Ramos (cell line): ENCODE measurements around the gene RNF148.
"Not testable (repeated sequence)": the region's sequence is repeated elsewhere in the genome, so short reads cannot be mapped to it uniquely, and the experiment has no call there.

ENCODE experiments used
- in situ Hi-C: fragments of 300-500 bp; cut with MboI; formaldehyde crosslinking; loops from one replicate; pipeline ENCODE4 v1.14.3; 2022; ENCODE audit warnings: low sequenced_read_pairs; ENCODE audit not compliant: unreplicated experiment

The RNF148 gene

DNA sequence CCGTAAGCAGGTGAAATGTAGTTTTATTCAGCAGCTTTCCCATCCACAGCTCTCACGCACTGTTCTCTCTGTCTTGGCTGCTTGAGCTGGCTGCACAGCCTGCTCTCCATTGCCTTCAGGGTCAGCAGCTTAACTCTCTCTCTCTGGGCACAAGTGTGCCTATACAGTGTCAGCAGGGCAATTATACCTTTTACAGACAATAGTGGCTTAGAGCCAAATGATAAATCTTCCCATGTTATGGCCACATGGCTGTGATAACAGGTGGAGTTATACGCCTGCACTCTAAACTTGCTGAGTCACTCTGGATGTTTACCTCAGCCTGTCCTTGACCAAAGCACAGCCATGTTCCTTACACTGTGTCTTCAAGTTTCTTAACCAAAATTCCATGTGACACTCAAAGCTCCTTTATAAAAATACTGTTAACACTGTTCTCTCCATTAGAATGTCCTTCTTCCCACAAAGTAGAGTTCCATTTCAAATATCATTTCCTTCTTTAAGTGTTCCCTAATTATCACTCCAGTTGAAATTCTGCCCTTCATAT is 9.9 kb downstream of the RNF148 start:
- in situ Hi-C loops = no loop called here

DNA sequence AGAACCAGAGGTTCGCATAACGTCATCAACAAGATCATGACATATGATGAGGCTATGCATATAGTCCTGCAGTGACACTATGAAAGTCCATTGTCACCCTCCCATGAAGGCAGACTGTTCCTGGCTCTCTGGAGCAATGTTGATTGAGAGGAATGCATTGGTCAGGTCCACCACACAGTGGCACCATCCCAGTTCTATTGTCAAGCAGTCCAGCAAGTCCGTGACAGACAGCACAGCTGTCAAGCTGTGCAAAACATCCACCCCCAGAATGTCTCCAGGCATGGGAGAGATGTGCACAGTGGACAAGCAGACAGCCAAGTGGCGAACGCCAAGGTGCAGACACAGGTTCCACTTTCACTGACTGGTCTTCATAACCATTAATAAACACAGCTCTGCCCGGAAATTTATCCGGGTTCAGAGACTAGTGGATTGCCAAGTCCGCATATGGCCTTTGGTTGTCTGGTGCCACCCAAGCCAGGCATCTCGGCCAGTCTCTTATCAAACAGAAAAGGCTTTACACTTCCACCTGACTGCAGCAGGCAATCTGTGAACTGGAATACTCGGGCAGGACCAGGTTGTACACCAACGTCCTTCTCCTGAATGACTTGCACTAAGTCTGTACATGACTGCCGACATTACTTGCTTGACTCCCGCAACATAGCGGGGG is 11.0 kb downstream of the RNF148 start:
- in situ Hi-C loops = no loop called here

DNA sequence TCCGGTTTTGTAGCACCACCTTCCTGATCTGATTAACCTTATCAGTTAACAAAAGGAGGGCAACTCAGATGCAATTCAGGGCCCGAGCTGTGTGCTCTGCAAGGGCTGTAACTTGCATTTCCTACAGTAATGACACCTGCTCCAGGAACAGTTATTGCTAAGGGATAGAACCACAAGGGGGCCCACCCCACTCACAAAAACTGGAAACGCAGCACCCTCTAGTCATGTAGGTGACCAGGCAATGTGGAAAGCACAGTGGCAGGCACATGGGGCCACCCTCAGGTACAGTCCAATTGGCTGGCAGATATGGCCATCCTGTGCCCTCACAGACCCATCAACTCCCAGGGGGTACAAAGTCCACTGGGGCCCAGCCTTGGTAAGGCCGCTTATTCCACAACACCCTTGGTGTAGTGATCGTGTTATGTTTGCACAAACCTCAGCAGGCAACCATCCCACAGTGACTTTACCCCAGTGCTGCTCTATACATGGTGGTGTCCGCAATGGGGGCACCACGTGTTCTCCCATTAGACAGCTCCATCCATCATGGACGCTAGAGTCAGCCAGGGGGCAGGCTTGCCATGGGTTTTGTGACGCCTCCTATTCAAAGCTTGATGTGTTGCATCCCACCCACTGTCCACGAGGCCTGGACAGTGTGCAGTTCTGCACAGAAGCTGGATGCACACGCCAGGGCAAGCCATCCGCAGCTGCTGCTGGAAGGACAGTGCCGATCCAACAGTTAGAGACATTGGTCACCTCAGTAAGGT is 13.2 kb downstream of the RNF148 start:
- in situ Hi-C loops = no loop called here

DNA sequence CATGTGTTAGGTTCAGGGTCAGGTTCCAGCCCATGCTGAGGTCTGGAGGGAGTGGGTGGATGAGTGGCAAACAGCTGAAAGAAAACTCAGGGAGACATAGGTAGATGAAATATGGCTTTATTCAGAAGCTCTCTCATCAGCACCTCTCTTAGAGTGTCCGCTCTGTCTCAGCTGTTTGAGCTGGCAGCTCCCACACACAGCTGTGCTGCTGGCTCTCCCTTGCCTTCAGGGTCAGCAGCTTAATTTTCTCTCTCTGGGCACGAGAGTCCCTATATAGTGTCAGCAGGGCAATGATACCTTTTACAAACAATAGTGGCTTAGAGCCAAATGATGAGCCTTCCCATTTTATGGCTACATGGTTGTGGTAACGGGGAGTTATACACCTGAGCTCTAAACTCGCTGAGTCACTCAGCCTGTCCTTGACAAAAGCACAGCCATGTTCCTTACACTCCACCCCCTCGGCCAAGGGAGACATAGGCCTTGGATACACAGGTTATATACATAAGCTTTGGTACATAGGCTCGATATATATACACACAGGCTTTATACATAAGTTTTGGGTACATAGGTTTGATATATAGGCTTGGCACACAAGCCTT is 14.2 kb downstream of the RNF148 start:
- in situ Hi-C loops = no loop called here

DNA sequence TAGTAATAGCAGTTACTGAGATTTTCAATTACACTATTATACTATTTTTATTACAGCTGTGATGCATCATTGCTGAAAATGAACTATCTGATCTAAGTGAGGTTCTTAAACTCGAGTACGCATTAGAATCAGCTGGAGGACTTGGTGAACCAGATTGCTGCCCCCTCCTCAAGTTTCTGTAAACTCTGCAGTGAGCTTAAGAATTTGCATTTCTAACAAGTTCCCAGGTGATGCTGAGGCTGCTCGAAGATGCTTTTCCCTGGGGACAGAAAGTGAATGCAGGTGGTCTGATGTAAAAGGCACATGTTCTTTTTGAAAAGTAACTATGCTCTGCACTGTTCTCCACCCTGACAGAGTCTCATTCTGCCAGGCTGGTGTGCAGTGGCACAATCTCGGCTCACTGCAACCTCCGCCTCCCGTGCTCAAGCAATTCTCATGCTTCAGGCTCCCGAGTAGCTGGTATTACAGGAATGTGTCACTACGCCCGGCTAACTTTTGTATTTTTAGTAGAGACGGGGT is 16.3 kb downstream of the RNF148 start:
- in situ Hi-C loops = no loop called here

DNA sequence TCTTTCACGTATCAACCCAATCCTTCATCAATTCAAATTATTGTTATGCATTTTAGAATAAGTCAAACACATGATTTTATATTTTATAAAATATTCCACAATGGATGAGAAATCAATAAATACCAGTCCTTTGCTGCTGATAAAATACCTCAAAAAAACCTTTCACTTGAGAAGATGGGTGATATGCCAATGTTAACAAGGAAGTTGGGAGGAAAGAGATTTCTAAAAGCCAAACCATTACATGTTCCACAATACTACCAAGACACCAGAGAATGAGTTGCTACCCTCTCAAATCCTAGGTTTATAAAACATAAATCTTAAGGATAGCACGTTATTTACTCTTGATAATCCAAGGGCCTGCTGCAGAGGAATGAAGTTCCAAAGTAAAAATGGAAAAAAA is 18.2 kb downstream of the RNF148 start:
- in situ Hi-C loops = no loop called here

DNA sequence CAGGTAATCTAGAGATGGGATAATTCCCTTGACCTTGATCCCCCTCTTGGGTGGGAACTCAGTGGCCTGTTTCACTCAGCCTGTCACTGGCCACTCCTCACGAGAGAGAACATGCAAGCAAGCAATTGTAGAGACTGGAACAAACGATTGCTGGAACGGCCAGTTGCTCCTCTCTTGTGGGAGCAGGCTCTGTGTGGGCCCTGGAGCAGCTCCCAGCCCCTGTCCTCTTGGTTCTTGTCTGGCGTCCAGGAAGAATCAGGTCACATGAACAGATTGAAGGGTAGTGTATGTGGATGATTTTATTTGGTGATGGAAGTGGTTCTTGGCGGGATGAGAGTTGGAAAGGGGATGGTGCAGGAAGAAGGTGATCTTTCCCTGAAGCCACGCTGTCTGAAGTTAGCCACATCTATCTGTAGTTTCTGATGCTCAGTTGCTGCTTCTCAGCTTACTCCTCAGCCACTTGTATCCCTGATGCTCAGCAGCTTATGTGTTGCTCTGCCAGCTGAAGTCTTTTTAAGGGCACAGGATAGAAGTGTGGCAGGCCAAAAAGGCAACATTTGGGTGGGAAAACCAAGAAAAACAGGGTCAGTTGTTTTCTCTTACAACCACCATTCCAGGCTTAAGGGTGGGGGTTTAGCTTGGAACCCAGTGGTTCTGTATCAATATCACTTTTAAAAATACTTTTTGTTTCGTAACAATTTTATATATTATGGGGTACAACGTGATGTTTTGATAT is 19.7 kb downstream of the RNF148 start:
- in situ Hi-C loops = no loop called here

DNA sequence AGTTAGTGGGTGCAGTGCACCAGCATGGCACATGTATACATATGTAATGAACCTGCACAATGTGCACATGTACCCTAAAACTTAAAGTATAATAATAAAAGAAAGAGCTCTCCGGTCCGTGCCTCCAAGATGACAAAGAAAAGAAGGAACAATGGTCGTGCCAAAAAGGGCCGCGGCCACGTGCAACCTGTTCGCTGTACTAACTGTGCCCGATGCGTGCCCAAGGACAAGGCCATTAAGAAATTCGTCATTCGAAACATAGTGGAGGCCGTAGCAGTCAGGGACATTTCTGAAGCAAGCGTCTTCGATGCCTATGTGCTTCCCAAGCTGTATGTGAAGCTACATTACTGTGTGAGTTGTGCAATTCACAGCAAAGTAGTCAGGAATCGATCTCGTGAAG is 21.5 kb downstream of the RNF148 start:
- in situ Hi-C loops = not testable (repeated sequence)

DNA sequence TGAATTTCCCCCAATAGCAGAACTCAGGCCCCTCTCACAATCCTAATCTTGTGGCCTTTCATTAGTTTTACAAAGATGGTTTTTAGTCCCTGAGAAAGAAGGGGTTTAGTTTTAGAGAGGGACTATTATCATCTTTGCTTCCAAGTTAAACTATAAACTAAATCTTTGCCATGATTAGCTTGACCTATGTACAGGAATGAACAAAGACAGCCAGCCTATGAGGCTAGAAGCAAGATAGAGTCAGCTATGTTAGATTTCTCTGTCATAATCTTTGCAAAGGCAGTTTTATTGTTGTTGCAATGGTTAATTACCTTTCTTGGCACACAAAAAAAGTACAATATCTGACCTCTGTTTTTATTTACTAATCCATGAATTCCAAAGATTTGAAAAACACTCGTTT is 22.9 kb downstream of the RNF148 start:
- in situ Hi-C loops = no loop called here

DNA sequence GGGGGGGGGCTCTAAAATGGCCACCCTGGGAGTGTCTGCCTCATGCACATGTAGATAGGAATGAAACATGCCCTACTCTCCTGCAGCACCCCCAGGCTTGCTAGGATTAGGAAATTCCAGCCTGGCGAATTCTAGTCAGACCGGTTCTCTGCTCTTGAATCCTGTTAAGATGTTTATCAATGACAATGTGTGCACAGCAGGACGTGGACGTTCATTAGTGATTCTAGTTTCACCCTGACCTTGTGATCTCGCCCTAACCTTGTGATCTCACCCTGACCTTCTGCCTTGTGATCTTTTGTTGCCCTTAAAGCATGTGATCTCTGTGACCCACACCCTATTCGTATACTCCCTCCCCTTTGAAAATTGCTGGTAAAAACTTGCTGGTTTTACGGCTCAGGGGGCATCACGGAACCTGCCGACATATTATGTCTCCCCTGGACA is 23.4 kb downstream of the RNF148 start:
- in situ Hi-C loops = not testable (repeated sequence)

DNA sequence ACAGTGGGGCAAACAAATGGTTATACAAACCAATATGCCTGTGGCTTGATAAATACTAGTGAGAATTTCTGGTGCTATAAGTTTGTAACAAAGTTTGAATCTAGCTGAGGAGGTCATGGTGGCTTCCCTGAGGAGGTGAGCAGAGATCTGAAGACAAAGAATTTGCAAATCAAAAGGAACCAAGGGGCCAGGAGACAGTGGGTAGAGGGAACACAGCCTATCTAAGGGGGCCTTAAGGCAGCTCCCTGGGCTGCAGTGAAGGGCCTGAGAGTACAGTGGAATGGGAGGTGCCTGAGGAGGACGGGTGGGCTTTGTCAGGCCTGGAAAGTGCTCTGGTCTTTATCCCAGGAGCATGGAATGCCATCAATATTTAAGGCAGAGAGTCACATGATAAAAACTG is 25.6 kb downstream of the RNF148 start:
- in situ Hi-C loops = no loop called here

DNA sequence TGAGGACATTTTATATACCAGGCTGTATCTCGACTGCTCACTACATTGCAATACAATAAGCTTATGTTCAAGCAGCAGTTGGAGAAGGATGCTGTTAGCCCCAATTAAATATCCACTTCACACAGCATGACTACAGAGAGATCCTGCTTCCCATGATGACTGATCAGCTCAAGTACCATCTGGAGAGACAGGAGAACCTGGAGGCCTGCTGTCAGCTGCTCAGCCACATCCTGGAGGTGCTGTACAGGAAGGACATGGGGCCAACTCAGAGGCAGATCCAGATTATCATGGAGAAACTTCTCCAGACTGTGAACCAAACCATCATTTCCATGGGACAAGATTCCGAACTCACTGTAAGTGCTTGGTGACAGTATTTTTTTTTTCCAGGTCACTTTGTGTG is 26.3 kb downstream of the RNF148 start:
- in situ Hi-C loops = no loop called here

DNA sequence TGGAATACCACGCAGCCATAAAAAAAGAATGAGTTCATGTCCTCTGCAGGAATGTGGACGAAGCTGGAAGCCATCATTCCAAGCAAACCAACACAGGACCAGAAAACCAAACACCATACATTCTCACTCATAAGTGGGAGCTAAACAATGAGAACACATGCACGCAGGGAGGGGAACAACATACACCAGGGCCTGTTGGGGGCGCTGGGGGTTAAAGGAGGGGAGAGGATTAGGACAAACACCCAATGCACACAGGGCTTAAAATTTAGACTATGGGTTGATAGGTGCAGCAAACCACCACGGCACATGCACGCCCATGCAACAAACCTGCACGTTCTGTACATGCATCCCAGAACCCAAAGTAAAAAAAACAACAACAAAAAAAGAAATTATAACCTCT is 27.1 kb downstream of the RNF148 start:
- in situ Hi-C loops = no loop called here

DNA sequence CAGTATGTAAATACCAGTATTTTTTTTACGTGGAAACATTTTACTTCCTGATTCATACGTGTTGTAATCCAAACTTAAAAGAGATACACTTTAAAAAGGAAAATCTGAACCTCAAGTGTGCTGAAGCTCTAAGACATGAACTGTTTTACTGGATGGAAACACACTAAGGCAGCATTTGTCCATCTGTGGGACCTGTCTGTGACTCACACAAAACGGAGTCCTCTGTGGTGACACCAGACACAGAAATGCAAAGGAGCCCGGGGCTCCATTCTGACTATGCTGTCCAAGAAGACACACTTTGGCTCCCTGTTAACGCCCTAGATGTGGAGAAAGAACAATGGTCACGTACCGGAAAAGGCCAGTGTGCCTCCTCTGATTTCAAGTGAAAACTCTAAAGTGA is 27.7 kb downstream of the RNF148 start:
- in situ Hi-C loops = no loop called here

DNA sequence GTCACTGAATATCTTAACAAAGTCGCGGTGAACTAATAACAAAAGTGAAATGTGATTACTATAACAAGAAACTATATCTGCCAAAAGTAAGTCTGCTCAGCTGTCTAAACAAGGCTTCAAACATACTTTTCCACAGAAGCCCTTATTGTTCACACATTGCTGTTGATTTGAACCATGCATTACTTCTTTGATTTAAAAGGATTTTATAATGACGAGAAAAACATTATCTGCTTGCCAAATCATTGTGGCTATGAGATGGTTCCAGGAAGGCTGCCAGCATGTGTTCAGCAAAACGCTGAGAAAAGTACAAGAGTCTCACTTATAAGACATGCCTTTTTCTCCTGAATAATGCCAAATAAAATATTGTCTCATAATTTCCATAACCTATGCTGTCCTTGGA is 28.2 kb downstream of the RNF148 start:
- in situ Hi-C loops = no loop called here

DNA sequence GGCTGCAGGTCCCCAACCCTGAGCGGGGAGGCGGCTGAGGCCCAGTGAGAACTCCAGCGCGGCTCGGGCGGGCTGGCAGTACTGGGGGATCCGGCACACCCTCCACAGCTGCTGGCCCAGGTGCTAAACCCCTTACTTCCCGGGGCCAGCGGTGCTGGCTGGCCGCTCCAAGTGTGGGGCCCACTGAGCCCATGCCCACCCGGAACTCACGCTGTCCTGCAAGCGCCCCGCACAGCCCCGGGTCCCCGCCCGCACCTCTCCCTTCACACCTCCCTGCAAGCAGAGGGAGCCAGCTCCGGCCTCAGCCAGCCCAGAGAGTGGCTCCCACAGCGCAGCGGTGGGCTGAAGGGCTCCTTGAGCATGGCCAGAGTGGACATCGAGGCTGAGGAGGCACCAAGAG is 28.8 kb downstream of the RNF148 start:
- in situ Hi-C loops = no loop called here

DNA sequence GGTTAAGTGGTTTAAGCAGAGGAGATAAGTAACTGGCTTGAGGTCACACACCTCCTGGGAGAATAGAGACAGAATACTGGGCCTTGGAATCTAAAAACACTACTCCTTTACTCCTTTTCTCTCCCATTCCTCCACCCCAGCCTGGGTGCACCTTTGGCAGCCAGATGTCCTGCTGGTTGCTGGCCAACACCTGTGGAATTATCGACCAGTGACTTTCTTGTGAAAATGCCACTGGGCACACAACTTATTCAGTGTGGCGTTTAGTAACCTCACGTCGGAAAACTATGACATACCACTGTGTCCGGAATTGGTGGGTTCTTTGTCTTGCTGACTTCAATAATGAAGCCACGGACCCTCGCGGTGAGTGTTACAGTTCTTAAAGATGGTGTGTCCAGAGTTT is 30.2 kb downstream of the RNF148 start:
- in situ Hi-C loops = no loop called here

DNA sequence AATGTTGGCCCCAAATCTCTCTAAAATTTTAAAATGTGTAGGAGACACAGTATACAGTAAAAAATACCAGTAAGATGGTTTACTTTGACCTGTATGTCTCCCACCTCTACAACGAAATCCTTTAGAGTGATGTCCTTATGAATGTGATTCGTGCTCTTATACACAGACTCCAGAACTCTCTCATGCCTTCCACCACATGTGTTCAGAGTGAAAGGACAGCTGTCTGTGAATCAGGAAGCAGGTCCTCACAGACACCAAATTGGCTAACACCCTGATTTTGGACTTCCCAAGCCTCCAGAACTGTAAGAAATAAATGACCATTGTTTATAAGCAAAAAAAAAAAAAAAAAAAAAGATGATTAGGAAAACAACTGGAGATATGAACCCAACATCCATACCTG is 39.0 kb downstream of the RNF148 start:
- in situ Hi-C loops = no loop called here

DNA sequence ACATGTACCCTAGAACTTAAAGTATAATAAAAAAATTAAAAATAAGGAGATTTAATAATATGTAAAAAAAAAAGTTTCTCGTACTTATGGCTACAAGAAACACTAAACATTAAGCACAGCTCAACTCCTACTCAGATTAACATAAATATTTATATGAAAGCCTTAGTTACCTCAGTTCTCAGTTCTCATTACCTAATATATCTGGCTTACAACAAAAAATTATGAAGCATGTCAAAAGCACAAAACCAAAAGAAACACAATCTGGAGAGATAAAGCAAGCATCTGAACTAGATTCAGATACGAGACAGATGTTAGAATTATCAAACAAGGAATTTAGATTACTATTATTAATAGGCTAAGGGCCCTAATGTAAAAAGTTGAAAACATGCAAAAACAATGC is 43.9 kb downstream of the RNF148 start:
- in situ Hi-C loops = no loop called here

DNA sequence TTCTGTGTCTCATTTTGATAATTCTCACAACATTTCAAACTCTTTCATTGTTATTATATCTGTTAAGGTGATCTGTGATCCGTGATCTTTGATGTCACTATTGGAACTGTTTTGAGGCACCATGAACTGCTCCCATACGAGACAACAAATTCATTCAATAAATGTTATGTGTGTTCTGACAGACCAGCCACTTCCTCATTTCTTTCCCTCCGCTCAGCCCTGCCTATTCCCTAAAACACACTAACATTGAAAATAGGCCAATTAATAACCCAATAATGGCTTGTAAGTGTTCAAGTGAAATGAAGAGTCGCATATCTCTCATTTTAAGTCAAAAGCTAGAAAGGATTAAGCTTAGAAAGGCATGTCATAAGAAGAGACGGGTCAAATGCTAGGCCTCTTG is 49.0 kb downstream of the RNF148 start:
- in situ Hi-C loops = no loop called here
